Measurements from ENCODE around the gene TMEM44.

DNA sequence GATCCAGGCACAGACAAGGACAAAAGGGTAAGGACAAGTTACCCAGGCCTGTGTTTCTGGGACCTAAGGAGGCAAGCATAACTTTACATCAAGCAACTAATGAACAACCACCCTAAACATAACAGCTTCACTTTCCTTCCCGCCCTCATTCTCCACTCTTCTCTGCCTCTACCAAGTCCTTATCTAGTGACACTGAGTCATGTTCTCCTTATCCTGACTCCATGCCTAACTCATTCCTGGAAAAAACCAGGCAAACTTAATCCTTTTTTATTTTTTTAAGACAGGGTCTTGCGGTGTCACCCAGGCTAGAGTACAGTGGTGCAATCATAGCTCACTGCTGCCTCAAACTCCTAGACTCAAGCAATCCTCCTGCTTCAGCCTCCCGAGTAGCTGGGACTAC lies 44.5 kb downstream of the TMEM44 start:
- TF ChIP-seq ZNF274 (IDR thresholded peaks at IDR 0.05; ENCODE audit: low read depth, low read length) (no peak), YY1 (IDR thresholded peaks at IDR 0.05; ENCODE audit: insufficient read depth, insufficient read length) (no peak), SUZ12 (IDR thresholded peaks at IDR 0.05; ENCODE audit: extremely low read depth, insufficient read depth, insufficient read length) (no peak)
